K562 treated with DMSO at 1 percent for 24 hours (cell line): ENCODE data around the gene SEC61A1. TPM values are rescaled to one million over a fixed set of nuclear protein-coding genes. Genes with fewer than 3 reads are reported as not detected.

ENCODE experiments used
- total RNA-seq: library from RNA; unstranded; fragments of 300-600 nt; gene quantifications from 2 replicates; pipeline ENCODE4 v1.2.3, GENCODE V29; 2022; ENCODE audit warnings: low read depth; ENCODE audit not compliant: insufficient read depth

SEC61A1 gene
- total RNA-seq, result 117 and 119 TPM in 2 replicates

GRCh38 chr3:128051837-128052594 is at the start of gene SEC61A1:
Gene SEC61A1, plus strand, starts transcription at chr3:128052437. Its CDS starts 116 bp downstream, at chr3:128052553.

Other genes with a start within 250 kb of the SEC61A1 start
- gene MGLL, start 229.9 kb upstream of the SEC61A1 start, total RNA-seq, result not detected in 2 replicates
- not detected in 2 replicates for gene KBTBD12, start 137.2 kb upstream of the SEC61A1 start, total RNA-seq
- gene RUVBL1, start 71.4 kb downstream of the SEC61A1 start, total RNA-seq, result 43.2 and 44.4 TPM in 2 replicates
- 38.6 and 40.2 TPM in 2 replicates for gene EEFSEC, start 101.0 kb downstream of the SEC61A1 start, total RNA-seq